ENCODE measurements around the gene COL6A6.
"Not testable (repeated sequence)": the region's sequence is repeated elsewhere in the genome, so short reads cannot be mapped to it uniquely, and the experiment has no call there.

COL6A6 gene

DNA sequence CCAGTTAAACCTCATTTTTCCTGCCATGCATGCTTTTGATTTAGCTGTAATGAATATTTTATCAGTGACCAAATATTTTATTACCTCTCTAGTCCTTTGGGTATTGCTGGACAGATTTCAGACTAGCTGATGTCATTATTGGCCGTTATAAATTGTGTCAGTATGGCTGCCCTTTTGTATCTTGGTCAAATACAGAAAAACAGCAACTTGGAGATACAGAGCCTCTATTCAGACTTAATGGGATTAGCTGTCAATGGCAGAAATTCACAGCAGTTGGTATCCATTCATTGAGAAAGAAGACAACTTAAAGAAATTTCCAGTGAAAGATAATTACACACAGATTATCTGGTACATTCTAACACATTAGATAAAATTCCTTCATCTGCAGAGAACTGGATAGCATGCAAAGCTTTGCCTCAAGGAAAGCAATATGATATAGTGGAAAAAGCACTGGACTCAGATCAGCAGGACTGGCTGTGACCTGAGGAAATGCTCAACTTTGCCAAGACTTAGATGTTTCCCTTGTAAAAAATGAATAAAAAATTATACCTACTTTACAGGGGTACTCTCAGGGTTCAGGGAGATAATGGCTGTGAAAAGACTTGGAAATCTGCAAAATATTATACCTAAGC is 20.8 kb downstream of the COL6A6 start:
- no peak for DNase-seq (ENCODE audit: low spot score)

DNA sequence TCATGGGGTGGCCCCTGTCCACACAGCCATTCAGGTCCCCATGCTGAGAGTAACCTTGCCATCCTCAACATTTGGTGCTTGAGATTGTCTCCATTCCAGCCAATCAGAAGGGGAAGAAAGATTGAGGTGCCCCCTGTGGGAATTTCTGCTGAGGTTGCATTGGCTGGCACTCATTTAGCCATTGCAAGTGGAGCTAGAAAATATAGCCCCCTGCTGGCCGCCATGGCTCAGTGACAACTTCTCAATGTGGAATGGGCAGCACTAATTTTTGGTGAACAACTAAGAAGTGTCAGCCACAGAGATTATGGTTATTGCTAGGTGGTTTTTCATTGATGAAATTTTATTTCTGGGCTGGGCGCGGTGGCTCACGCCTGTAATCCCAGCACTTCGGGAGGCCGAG is 22.0 kb downstream of the COL6A6 start:
- no peak for DNase-seq (ENCODE audit: low spot score)

DNA sequence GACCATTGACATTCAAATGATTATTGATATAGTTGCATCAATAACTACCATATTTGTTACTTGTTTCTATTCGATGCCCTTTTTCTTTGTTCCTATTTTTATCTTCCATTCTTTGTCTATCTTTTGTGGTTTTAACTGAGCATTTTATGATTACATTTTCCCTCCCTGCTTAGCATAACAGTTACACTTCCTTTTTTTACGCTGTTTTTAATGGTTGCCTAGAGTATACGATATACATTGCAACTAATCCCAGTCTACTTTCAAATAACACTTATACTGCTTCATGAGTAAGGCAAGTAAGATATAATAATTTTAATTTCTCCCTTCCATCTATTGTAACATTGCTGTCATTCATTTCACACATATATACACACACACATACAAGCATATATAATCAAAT is 26.3 kb downstream of the COL6A6 start:
- no peak for DNase-seq (ENCODE audit: low spot score)

DNA sequence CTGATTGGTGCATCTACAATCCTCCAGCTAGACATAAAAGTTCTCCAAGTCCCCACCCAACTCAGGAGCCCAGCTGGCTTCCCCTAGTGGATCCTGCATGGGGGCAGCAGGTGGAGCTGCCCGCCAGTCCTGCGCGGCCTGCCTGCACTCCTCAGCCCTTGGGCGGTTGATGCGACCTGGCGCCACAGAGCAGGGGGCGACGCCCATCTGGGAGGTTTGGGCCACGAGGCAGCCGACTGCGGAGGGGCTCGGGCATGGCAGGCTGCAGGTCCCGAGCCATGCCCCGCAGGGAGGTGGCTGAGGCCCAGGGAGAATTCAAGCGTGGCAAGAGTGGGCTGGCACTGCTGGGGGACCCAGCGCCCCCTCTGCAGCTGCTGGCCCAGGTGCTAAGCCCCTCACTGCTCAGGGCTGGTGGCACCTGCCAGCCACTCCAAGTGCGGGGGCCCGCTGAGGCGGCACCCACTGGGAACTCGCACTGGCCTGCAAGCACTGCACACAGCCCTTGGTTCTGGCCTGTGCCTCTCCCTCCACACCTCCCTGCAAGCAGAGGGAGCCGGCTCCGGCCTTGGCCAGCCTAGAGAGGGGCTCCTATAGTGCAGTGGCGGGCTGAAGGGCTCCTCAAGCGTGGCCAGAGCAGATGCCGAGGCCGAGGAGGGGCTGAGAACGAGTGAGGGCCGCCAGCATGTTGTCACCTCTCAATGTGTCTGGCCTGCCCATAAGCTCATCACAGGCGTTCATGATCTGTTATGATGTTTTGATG is 30.1 kb downstream of the COL6A6 start:
- no peak for DNase-seq (ENCODE audit: low spot score)

DNA sequence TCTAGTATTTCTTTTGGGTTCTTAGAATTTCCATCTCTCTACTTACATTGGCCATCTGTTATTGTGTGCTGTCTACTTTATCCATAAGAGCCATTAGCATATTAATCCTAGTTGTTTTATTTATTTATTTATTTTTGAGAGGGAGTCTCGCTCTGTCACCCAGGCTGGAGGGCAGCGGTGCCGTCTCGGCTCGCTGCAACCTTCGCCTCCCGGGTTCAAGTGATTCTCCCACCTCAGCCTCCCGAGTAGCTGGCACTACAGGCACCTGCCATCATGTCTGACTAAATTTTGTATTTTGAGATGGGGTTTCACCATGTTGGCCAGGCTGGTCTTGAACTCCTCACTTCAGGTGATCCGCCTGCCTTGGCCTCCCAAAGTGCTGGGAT is 30.7 kb downstream of the COL6A6 start:
- not testable (repeated sequence) for DNase-seq (ENCODE audit: low spot score)

DNA sequence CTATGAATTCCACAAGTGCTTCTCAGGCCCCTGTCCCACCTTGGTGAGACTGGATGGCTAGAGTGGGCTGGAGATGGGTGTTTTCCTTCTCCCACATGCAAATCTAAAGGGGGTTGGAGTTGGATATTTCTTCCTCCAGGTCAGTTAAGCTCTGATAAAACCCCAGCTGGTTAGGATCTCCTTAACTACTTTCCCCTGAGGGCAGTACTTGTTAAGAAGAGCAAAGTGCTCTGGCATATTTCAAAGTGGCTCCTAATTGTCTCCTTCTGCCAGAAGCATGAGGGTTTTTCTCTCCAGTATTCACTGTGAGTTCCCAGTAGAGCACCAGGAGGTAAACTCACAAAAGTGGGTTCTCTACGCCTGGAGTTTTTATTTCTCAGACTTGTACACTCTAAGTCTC is 31.4 kb downstream of the COL6A6 start:
- DNase-seq (ENCODE audit: low spot score): no peak

DNA sequence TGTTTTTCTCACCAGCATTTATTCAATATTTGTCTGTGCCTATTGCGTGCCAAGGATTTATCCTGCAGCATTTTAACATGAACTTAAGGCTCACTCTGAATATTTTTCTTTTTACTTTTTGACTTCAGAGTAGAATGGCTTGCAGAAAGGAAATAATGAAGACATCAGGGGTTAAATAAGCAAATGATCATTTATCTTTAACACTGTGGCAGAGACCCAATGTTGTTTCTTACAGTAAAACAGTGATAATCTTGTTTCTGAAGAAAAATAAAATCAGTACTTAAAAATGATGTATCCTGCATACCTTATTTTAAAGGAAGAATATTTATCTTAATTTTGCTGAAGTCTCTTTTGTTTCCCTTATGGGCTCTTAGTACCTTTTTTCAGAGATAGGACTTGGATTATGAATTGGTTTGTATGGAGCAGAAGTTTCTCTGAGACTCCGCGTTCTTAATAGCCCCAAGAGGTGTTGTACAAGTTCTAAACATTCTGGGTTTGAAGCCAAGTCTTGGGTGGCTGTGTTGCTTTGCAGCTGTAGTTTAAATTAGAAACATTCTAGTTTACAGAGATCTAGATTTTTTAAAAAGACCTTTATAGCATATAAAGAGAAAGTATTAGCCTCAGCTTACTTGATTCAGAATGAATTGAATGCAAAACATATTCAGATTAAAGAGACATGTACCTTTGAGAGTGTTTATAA is 40.5 kb downstream of the COL6A6 start:
- DNase-seq (ENCODE audit: low spot score): no peak

DNA sequence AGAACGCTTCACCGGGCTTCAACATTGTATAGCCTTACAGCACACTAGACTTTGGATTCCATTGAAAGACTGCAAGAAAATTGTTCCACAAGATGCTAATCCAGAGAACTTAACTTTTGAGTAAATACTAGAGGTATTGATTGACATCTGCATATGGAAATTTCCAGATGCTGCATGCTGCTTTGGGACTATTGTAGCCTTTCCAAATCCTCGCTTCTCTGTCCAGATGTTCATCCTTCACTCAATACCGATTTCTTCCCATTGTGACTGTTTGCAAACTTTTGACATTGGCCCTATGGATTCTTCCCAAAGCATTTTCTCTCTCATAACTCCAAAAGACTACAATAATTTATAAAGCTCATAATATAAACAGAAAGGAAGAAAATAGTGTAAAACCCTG is 41.4 kb downstream of the COL6A6 start:
- DNase-seq (ENCODE audit: low spot score): no peak

DNA sequence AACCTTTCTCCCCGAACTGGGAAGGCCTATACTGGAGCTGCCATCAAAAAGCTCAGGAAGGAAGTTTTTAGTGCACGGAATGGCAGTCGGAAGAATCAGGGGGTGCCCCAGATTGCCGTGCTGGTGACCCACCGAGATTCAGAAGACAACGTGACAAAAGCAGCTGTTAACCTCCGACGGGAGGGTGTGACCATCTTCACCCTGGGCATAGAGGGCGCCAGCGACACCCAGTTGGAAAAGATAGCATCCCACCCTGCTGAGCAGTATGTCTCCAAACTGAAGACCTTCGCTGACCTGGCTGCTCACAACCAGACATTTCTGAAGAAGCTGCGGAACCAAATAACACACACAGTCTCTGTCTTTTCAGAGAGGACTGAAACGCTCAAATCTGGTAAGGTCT is 48.2 kb downstream of the COL6A6 start:
- DNase-seq (ENCODE audit: low spot score): no peak
